Ovary (tissue), 9 donors: Measurements from ENCODE around the gene FUCA1. TPM values are rescaled to one million over a fixed set of nuclear protein-coding genes. Genes with fewer than 3 reads are reported as not detected.
"Not testable (repeated sequence)": the region's sequence is repeated elsewhere in the genome, so short reads cannot be mapped to it uniquely, and the experiment has no call there.

Source experiments
- DNase-seq, 5 donors: peaks; one replicate each; pipeline ENCODE4 v3.0.0-alpha.2; 2019 to 2020
- H3K27ac ChIP-seq, 2 donors: fragments of 200-600 bp; one replicate each; pipeline versions ENCODE4 v1.5.1 to v1.8.0; 2019 to 2022
- H3K27me3 ChIP-seq: fragments of 200-600 bp; one replicate; pipeline ENCODE4 v1.8.0; 2022
- H3K36me3 ChIP-seq: fragments of 200-600 bp; sonication (generic); one replicate; pipeline ENCODE4 v1.5.1; 2019
- H3K4me1 ChIP-seq: one replicate; pipeline ENCODE4 v1.8.1; 2013; ENCODE audit warnings: mild to moderate bottlenecking, moderate library complexity; ENCODE audit not compliant: insufficient read depth
- H3K4me3 ChIP-seq: fragments of 200-600 bp; sonication (generic); one replicate; pipeline ENCODE4 v1.5.1; 2017
- H3K9me3 ChIP-seq, 2 donors: fragments of 200-600 bp in 1 of 2; sonication (generic) in 1 of 2; one replicate each; pipeline versions ENCODE4 v1.5.1 to v1.8.1; 2013 to 2019; ENCODE audit warnings: mild to moderate bottlenecking in 1 of 2, moderate library complexity in 1 of 2
- EP300 ChIP-seq: sonication (generic); formaldehyde crosslinking; IDR thresholded peaks from one replicate; pipeline ENCODE4 v1.6.1; 2017; ENCODE audit warnings: antibody characterized with exemption
- POLR2A ChIP-seq: fragments of 450-650 bp; IDR thresholded peaks from one replicate; pipeline ENCODE4 v1.6.1; 2017; ENCODE audit warnings: antibody characterized with exemption, mild to moderate bottlenecking, moderate library complexity
- WGBS, 3 donors: extraction: QIAGEN DNeasy Blood & Tissue Kit in 1 of 3; methylation state at CpG; one replicate each; pipeline versions ENCODE4 v1.1.5 to v1.1.7; 2013 to 2017; 5-methylcytosine and 5-hydroxymethylcytosine counted together
- intact Hi-C, 4 donors: fragments of 100-400 bp; cut with DNase I; formaldehyde crosslinking; loops; one replicate each; pipeline versions ENCODE4 v1.11.0 to v1.15.1; 2022 to 2023
- polyA plus RNA-seq, 2 donors: library from polyadenylated mRNA; stranded (reverse); fragments of 200-250 nt in 1 of 2; fragments of 350-450 nt in 1 of 2; fragmentation: Illumina TruSeq in 1 of 2; extraction: RNeasy Lipid Tissue Mini Kit (QIAGEN cat#74804) in 1 of 2; gene quantifications; one replicate each; pipeline ENCODE4 v1.2.3, GENCODE V29; 2013 to 2014
- total RNA-seq, 7 donors: library from RNA; depleted of rRNA in 2 of 7; stranded (reverse); fragments of >200 nt in 2 of 7; fragmentation: NEBNext Ultra II Directional in 3 of 7; extraction: Animal tissue kit (Norgen Biotek cat#: 25700) in 3 of 7; gene quantifications; one replicate each; pipeline versions ENCODE4 v1.1.0 to v1.2.4, GENCODE V29; 2016 to 2023
- TF ChIP-seq, protein P1 (sequence below), 3 donors: fragments of 450-650 bp in 2 of 3; fragments of 200-600 bp in 1 of 3; IDR thresholded peaks; one replicate each; pipeline versions ENCODE4 v1.5.1 to v1.8.0; 2016 to 2022; ENCODE audit warnings: antibody characterized with exemption in 3 of 3, mild to moderate bottlenecking in 1 of 3
- donor health status: DM: no; HTN: no; CAD: no; lungs with moderate emphysema.
- donor health status: DM: no; HTN: no; CAD: no.
- donor health status: Bipolar disorder and iron deficiency.
- donor health status: DM: yes; HTN: yes; CAD: no.
- donor health status: DM: no; HTN: no; CAD: no.
- donor health status: DM: yes; HTN: yes; CAD: no.

Gene FUCA1
- total and polyA plus RNA-seq, 9 donors: 21.7 to 112 (median 25.6) TPM

DNA sequence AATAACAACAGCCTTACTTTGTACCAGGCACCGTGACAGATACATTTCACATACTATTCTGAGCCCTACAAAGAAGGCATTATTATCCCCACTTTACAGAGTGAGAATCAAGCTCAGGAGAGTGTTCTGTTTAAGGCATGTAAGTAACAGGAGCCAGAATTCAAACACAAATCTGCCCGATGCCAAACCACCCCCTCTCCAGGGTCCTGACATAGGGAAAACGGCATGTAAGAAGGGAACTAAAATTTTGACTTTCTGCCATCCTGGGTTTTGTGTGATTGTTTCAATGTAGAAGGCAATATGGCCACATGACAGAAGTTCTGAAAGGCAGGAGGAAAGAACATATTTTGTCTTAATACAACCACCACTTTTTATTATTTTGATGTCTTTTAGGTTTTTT, 5.5 kb downstream of the FUCA1 start:
- no peak overlapping the region for H3K27ac ChIP-seq
- WGBS, 3 donors: 54 to 67% (median 62%) methylated on average over 3 of the region's 3 CpGs
- intact Hi-C loops: no loop called here
- H3K36me3 ChIP-seq: no peaks in the 10 kb centered on the region
- H3K4me3 ChIP-seq: no peak overlapping the region
- DNase-seq: no peak
- peaks cover 6% of the 10 kb centered on the region for H3K4me1 ChIP-seq
- no peaks in the 10 kb centered on the region for H3K27me3 ChIP-seq
- TF ChIP-seq, protein P1, sequence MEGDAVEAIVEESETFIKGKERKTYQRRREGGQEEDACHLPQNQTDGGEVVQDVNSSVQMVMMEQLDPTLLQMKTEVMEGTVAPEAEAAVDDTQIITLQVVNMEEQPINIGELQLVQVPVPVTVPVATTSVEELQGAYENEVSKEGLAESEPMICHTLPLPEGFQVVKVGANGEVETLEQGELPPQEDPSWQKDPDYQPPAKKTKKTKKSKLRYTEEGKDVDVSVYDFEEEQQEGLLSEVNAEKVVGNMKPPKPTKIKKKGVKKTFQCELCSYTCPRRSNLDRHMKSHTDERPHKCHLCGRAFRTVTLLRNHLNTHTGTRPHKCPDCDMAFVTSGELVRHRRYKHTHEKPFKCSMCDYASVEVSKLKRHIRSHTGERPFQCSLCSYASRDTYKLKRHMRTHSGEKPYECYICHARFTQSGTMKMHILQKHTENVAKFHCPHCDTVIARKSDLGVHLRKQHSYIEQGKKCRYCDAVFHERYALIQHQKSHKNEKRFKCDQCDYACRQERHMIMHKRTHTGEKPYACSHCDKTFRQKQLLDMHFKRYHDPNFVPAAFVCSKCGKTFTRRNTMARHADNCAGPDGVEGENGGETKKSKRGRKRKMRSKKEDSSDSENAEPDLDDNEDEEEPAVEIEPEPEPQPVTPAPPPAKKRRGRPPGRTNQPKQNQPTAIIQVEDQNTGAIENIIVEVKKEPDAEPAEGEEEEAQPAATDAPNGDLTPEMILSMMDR (IDR thresholded peaks at IDR 0.05): no peak
- TF ChIP-seq EP300 (no peak), POLR2A (no peak)
- H3K9me3 ChIP-seq: no peaks in the 10 kb centered on the region

DNA sequence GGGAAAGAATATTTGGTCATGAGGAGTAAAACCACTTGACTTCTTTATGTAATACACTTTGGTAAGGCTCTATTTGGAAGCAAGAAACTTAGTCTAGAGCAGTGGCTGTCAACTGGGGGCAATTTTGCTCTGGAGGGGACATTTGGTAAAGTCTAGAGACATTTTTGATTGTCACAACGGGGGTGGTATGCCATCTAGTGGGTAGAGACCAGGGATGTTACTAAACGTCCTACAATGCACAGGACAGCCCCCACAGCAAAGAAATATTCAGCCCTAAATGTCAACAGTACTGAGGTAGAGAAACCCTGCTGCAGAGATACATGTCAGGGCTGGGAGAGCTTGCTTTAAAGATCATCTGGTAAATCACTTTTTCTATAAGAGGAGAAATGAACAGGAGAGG, 13.5 kb downstream of the FUCA1 start:
- Histone ChIP-seq H3K36me3 (no peaks in the 10 kb centered on the region), H3K9me3 (no peaks in the 10 kb centered on the region), H3K4me3 (no peak overlapping the region), H3K4me1 (no peaks in the 10 kb centered on the region), H3K27ac (no peak overlapping the region), H3K27me3 (no peaks in the 10 kb centered on the region)
- no peak for TF ChIP-seq EP300
- TF ChIP-seq, protein P1 (IDR thresholded peaks at IDR 0.05): no peak
- no peak for TF ChIP-seq POLR2A
- intact Hi-C loops: no loop called here
- no peak for DNase-seq
- WGBS, 3 donors: 30 to 43% (median 43%) methylated on average over 2 of the region's 2 CpGs

DNA sequence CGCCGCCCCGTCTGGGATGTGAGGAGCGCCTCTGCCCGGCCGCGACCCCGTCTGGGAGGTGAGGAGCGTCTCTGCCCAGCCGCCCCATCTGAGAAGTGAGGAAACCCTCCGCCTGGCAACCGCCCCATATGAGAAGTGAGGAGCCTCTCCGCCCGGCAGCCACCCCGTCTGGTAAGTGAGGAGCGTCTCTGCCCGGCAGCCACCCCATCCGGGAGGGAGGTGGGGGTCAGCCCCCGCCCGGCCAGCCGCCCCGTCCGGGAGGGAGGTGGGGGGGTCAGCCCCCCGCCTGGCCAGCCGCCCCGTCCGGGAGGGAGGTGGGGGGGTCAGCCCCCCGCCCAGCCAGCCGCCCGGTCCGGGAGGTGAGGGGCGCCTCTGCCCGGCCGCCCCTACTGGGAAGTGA, 15.0 kb downstream of the FUCA1 start:
- H3K27ac ChIP-seq, H3K4me3 ChIP-seq, intact Hi-C loops, H3K9me3 ChIP-seq, DNase-seq, H3K36me3 ChIP-seq, H3K4me1 ChIP-seq, H3K27me3 ChIP-seq: not testable (repeated sequence)
- WGBS, 3 donors: 80 to 94% (median 93%) methylated on average over 2 to 21 of the region's 34 CpGs

DNA sequence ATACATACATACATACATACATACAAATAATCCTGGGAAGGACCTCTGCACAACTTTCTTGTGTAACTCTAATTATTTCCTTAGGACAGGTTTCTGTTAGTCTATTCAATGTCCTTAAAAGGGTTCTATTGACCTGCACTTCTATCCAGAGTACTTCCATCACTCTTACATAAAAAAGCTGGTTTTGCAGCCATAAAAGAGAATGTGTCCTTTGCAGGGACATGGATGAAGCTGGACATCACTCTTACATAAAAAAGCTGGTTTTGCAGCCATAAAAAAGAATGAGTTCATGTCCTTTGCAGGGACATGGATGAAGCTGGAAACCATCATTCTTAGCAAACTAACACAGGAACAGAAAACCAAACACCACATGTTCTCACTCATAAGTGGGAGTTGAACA, 16.7 kb downstream of the FUCA1 start:
- H3K27ac ChIP-seq, H3K36me3 ChIP-seq, H3K27me3 ChIP-seq, DNase-seq, H3K4me3 ChIP-seq, H3K4me1 ChIP-seq, intact Hi-C loops, H3K9me3 ChIP-seq: not testable (repeated sequence)

DNA sequence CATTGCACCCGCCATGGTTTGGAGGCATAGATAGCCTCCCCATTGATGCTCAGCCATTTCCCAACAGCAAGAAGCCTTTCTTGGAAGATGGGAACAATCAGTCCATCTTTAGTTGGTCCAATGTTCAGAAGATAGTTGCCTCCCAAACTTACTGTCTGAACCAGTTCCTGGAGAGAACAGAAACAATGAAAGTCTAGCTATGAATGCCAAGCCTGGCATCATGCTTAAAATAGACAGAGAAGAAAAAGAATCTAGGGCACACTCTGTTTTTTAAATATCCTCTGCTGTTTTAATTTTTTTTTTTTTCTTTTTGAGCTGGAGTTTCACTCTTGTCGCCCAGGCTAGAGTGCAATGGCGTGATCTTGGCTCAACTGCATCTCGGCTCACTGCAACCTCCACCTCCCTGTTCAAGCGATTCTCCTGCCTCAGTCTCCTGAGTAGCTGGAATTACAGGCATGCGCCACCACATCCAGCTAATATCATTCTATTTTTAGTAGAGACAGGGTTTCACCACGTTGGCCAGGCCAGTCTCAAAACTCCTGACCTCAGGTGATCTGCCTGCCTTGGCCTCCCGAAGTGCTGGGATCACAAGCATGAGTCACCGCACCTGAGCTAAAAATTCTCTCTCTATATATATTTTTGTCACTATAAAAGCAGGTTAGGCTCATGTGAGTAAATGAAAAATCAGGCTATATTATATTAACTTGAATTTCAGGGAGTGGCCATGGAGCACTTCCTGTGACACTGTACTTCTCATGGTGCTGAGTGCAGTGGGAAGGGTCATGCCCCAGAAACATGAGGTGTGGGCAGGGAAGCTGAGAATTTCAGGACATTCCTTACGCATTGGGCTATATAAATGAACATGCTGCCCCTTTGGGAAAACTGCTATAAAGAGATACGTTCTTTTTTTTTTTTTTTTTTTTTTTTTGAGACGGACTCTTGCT, 19.1 kb downstream of the FUCA1 start:
- Histone ChIP-seq H3K36me3 (no peaks in the 10 kb centered on the region), H3K4me1 (no peaks in the 10 kb centered on the region), H3K27ac (no peak overlapping the region), H3K9me3 (peaks cover 0 to 3% of the 10 kb centered on the region in 2 donors), H3K4me3 (no peak overlapping the region), H3K27me3 (no peaks in the 10 kb centered on the region)
- TF ChIP-seq POLR2A: no peak
- TF ChIP-seq, protein P1 (IDR thresholded peaks at IDR 0.05): no peak
- no peak for TF ChIP-seq EP300
- DNase-seq: no peak
- WGBS, 3 donors: 87 to 93% (median 93%) methylated on average over 12 of the region's 12 CpGs
- intact Hi-C loops: no loop called here

DNA sequence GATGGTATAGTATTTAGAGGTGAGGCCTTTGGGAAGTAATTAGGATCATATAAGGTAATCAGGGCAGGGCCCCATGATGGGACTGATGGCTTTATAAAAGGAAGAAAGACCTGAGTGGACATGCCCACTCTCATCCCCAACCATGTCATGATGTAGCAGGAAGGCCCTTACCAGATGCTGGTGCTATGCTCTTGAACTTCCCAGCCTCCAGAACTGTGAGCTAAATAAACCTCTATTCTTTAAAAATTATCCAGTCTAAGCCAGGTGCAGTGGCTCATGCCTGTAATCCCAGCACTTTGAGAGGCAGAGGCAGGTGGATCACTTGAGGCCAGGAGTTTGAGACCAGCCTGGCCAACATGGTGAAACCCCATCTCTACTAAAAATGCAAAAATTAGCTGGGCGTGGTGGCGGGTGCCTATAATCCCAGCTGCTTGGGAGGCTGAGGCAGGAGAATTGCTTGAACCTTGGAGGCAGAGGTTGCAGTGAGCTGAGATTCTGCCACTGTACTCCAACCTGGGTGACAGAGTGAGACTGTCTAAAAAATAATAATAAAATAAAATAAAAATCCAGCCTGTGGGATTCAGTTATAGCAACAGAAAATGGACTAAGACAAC, 20.5 kb downstream of the FUCA1 start:
- H3K27ac ChIP-seq, H3K9me3 ChIP-seq, intact Hi-C loops, H3K27me3 ChIP-seq, H3K4me1 ChIP-seq, H3K4me3 ChIP-seq, H3K36me3 ChIP-seq, DNase-seq: not testable (repeated sequence)
- 95 to 100% (median 98%) methylated on average over 2 of the region's 2 CpGs for WGBS, 3 donors
